Measurements from ENCODE around the gene CDHR1. TPM values are rescaled to one million over a fixed set of nuclear protein-coding genes. Genes with fewer than 3 reads are reported as not detected.
"Not testable (repeated sequence)": the region's sequence is repeated elsewhere in the genome, so short reads cannot be mapped to it uniquely, and the experiment has no call there.

CDHR1 gene
- total and polyA plus RNA-seq, 11 donors = 0.07 to 1.3 (median 0.35) TPM; not detected in 1

GRCh38 chr10:84163996-84164395 lies 30.3 kb upstream of the CDHR1 start:
- no peak for TF ChIP-seq POLR2A (IDR thresholded peaks at IDR 0.05)
- TF ChIP-seq, protein P1, sequence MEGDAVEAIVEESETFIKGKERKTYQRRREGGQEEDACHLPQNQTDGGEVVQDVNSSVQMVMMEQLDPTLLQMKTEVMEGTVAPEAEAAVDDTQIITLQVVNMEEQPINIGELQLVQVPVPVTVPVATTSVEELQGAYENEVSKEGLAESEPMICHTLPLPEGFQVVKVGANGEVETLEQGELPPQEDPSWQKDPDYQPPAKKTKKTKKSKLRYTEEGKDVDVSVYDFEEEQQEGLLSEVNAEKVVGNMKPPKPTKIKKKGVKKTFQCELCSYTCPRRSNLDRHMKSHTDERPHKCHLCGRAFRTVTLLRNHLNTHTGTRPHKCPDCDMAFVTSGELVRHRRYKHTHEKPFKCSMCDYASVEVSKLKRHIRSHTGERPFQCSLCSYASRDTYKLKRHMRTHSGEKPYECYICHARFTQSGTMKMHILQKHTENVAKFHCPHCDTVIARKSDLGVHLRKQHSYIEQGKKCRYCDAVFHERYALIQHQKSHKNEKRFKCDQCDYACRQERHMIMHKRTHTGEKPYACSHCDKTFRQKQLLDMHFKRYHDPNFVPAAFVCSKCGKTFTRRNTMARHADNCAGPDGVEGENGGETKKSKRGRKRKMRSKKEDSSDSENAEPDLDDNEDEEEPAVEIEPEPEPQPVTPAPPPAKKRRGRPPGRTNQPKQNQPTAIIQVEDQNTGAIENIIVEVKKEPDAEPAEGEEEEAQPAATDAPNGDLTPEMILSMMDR (IDR thresholded peaks at IDR 0.05) = no peak
- ATAC-seq = no peak
- Histone ChIP-seq H3K27ac (no peak overlapping the region), H3K9me3 (no peaks in the 10 kb centered on the region), H3K4me1 (no peaks in the 10 kb centered on the region), H3K36me3 (no peaks in the 10 kb centered on the region), H3K27me3 (peaks cover 0 to 37% (median 6%) of the 10 kb centered on the region in 9 donors), H3K4me3 (no peak overlapping the region)
- 64 to 67% (median 65%) methylated on average over 2 of the region's 2 CpGs for WGBS, 4 donors
- intact Hi-C loops (cut with DNase I) = no loop called here
- no peak for DNase-seq

- no peak for ATAC-seq
- DNase-seq = no peak
- H3K9me3 ChIP-seq = no peaks in the 10 kb centered on the region
- peaks cover 0 to 37% (median 6%) of the 10 kb centered on the region in 9 donors for H3K27me3 ChIP-seq
- no peak overlapping the region for H3K27ac ChIP-seq
- WGBS, 4 donors = 27 to 39% (median 34%) methylated on average over 2 of the region's 2 CpGs
- H3K4me3 ChIP-seq = no peak overlapping the region
- intact Hi-C loops (cut with DNase I) = no loop called here
- H3K36me3 ChIP-seq = no peaks in the 10 kb centered on the region
- H3K4me1 ChIP-seq = no peaks in the 10 kb centered on the region
- TF ChIP-seq POLR2A (IDR thresholded peaks at IDR 0.05) = no peak
- TF ChIP-seq, protein P1 (IDR thresholded peaks at IDR 0.05) = no peak
Observed at GRCh38 chr10:84164442-84164841, 29.9 kb upstream of the CDHR1 start.

DNA sequence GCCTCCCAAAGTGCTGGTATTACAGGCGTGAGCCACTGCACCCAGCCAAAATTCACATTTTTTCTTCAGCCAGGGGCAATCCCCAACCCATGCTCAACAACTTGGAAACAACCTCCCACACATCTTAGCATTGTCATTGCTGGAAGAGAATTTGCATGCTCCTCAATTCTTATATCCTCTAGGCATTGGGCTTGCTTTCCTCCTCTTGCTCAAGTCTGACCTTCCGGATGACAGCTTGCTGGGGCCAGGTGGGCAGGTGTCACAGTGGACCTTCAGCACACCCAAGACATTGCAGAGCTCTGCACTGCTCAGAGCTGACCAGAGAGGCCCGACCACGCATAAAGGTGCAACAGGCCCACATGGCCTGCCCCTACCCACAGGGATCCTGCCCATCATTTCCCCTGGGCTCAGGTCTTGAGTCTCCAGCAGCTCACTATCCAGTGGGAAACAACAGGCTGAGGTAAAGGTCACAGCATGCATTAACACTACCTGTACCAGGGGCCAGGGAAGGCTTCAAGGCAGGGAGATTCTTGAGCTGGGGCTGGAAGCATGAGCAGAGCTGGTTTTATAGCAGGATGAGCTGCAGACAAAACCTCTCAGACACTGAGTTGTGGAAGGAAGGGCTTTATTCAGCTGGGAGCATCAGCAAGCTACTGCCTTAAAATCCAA lies 27.6 kb upstream of the CDHR1 start:
- intact Hi-C loops (cut with DNase I) = no loop called here
- Histone ChIP-seq H3K4me3 (no peak overlapping the region), H3K27me3 (peaks cover 0 to 28% (median 3%) of the 10 kb centered on the region in 9 donors), H3K4me1 (no peaks in the 10 kb centered on the region), H3K9me3 (no peaks in the 10 kb centered on the region), H3K36me3 (no peaks in the 10 kb centered on the region), H3K27ac (no peak overlapping the region)
- TF ChIP-seq, protein P1 (IDR thresholded peaks at IDR 0.05) = no peak
- TF ChIP-seq POLR2A (IDR thresholded peaks at IDR 0.05) = no peak
- 85 to 93% (median 89%) methylated on average over 4 of the region's 4 CpGs for WGBS, 4 donors
- ATAC-seq (no peak), DNase-seq (no peak)

- H3K9me3 ChIP-seq; ATAC-seq; H3K27ac ChIP-seq; H3K4me1 ChIP-seq; DNase-seq; H3K4me3 ChIP-seq; intact Hi-C loops (cut with DNase I); H3K36me3 ChIP-seq: not testable (repeated sequence)
- peaks cover 0 to 23% (median 0%) of the 10 kb centered on the region in 9 donors for H3K27me3 ChIP-seq
- 86 to 95% (median 90%) methylated on average over 2 of the region's 2 CpGs for WGBS, 4 donors
Observed at GRCh38 chr10:84167289-84167653, 27.1 kb upstream of the CDHR1 start.

GRCh38 chr10:84168382-84168781 lies 26.0 kb upstream of the CDHR1 start:
- H3K27me3 ChIP-seq = peaks cover 0 to 15% (median 0%) of the 10 kb centered on the region in 9 donors
- H3K4me3 ChIP-seq; ATAC-seq; H3K4me1 ChIP-seq; H3K9me3 ChIP-seq; intact Hi-C loops (cut with DNase I); H3K27ac ChIP-seq; H3K36me3 ChIP-seq; DNase-seq: not testable (repeated sequence)
- WGBS, 4 donors = 93 to 95% (median 94%) methylated on average over 10 of the region's 10 CpGs

GRCh38 chr10:84171237-84171636 lies 23.1 kb upstream of the CDHR1 start:
- H3K9me3 ChIP-seq; H3K4me1 ChIP-seq; H3K27me3 ChIP-seq; H3K36me3 ChIP-seq; ATAC-seq; intact Hi-C loops (cut with DNase I); DNase-seq; H3K4me3 ChIP-seq; H3K27ac ChIP-seq: not testable (repeated sequence)
- WGBS, 4 donors = 86 to 94% (median 87%) methylated on average over 2 of the region's 2 CpGs

- H3K4me3 ChIP-seq; DNase-seq; ATAC-seq; H3K4me1 ChIP-seq; H3K27me3 ChIP-seq; H3K9me3 ChIP-seq; intact Hi-C loops (cut with DNase I); H3K27ac ChIP-seq; H3K36me3 ChIP-seq: not testable (repeated sequence)
- WGBS, 4 donors = 87 to 91% (median 88%) methylated on average over 20 to 21 of the region's 21 CpGs
Observed at GRCh38 chr10:84171700-84172466, 22.5 kb upstream of the CDHR1 start.

Measured in heart left ventricle (tissue), 16 donors.